HepG2 (cell line): ENCODE measurements around the gene SBNO2. TPM values are rescaled to one million over a fixed set of nuclear protein-coding genes. Genes with fewer than 3 reads are reported as not detected.

Experiments used
- ATAC-seq: fragments of 200-7000 bp; cut with Tn5 transposase; 3 replicates; pipeline ENCODE4 v1.9.1; 2020; ENCODE audit warnings: mild to moderate bottlenecking, moderate library complexity
- BruUV-seq: library from RNA; stranded (reverse); fragments of 400-500 nt; replicated peaks from 2 replicates; lab custom pipeline; 2021; lab: Mats Ljungman, UMichigan
- CTCF ChIA-PET: fragments of 300-600 bp; formaldehyde crosslinking; extraction: SDS; loops from one replicate; lab custom pipeline; 2021; ENCODE audit warnings: low total read pairs, inconsistent platforms, low intra/inter-chr PET ratio; lab: Yijun Ruan, JAX
- POLR2A ChIA-PET: fragments of 350-600 bp; sonication (Branson Sonifier 250); formaldehyde crosslinking; loops from one replicate; lab custom pipeline; 2020; ENCODE audit warnings: antibody characterized with exemption, inconsistent platforms; lab: Yijun Ruan, JAX
- DNase-seq: peaks from one replicate; pipeline ENCODE4 v3.0.0-alpha.2; 2015; ENCODE audit warnings: low spot score
- FAIRE-seq: peaks from 3 replicates; lab custom pipeline; 2011; peaks lifted over from hg19 to GRCh38; lab: Jason Lieb, UNC
- H2AFZ ChIP-seq: one replicate; pipeline ENCODE4 v1.6.1; 2011; ENCODE audit warnings: low read length, inconsistent platforms
- H3K27ac ChIP-seq: fragments of 300-600 bp; 3 replicates; pipeline ENCODE4 v1.8.0; 2011; ENCODE audit warnings: mixed run types, mild to moderate bottlenecking, mixed read lengths, low read length, inconsistent platforms; ENCODE audit not compliant: insufficient read depth; ENCODE audit errors: extremely low read length
- H3K27me3 ChIP-seq, 2 experiments: fragments of 200-600 bp in 1 of 2; 2 replicates in 1 of 2; 3 replicates in 1 of 2; pipeline versions ENCODE4 v1.6.0 to v1.8.0; 2011; ENCODE audit warnings: low read length in 2 of 2, mild to moderate bottlenecking in 2 of 2, moderate library complexity in 2 of 2, inconsistent platforms in 1 of 2; ENCODE audit not compliant: insufficient read depth in 2 of 2, control insufficient read depth in 1 of 2
- H3K36me3 ChIP-seq, 2 experiments: fragments of 200-600 bp in 1 of 2; replicated peaks in 1 of 2; 2 replicates in 1 of 2; 3 replicates in 1 of 2; pipeline versions ENCODE4 v1.5.1 to v1.8.0; 2011; ENCODE audit warnings: low read length in 2 of 2, inconsistent platforms in 1 of 2; ENCODE audit not compliant: insufficient read depth in 2 of 2, control insufficient read depth in 1 of 2
- H3K4me1 ChIP-seq: 2 replicates; pipeline ENCODE4 v1.5.1; 2012; ENCODE audit warnings: low read length, inconsistent platforms; ENCODE audit not compliant: insufficient read depth
- H3K4me2 ChIP-seq: 2 replicates; pipeline ENCODE4 v1.6.0; 2011; ENCODE audit warnings: low read depth, low read length, inconsistent platforms
- H3K4me3 ChIP-seq, 3 experiments: fragments of 200-600 bp in 1 of 3; sonication (generic), shearing (Covaris generic) in 1 of 3; replicated peaks in 1 of 3; 2 replicates each; pipeline ENCODE4 v1.5.1; 2011 to 2016; ENCODE audit warnings: low read length in 3 of 3, inconsistent platforms in 2 of 3, low read depth in 2 of 3, mild to moderate bottlenecking in 2 of 3, control low read depth in 1 of 3, mixed read lengths in 1 of 3; ENCODE audit not compliant: insufficient read depth in 1 of 3
- H3K79me2 ChIP-seq: one replicate; pipeline ENCODE4 v1.6.1; 2011; ENCODE audit warnings: low read length, inconsistent platforms; ENCODE audit not compliant: insufficient read depth
- H3K9ac ChIP-seq: 2 replicates; pipeline ENCODE4 v1.6.0; 2011; ENCODE audit warnings: mild to moderate bottlenecking, low read depth, low read length, inconsistent platforms; ENCODE audit not compliant: insufficient read depth
- H3K9me3 ChIP-seq: 2 replicates; pipeline ENCODE4 v1.5.1; 2012; ENCODE audit warnings: mild to moderate bottlenecking, low read length
- H4K20me1 ChIP-seq: 2 replicates; pipeline ENCODE4 v1.6.0; 2011; ENCODE audit warnings: inconsistent platforms, mild to moderate bottlenecking, low read length, moderate library complexity; ENCODE audit not compliant: insufficient read depth
- WGBS: methylation state at CpG from one replicate; pipeline ENCODE4 v1.1.6; 2017; ENCODE audit warnings: low lambda C conversion rate; 5-methylcytosine and 5-hydroxymethylcytosine counted together
- in situ Hi-C: cut with HindIII; loops from 2 replicates; pipeline ENCODE4 v1.10.0; 2017; ENCODE audit warnings: low pct_unique_long_range_greater_than_20kb; ENCODE audit not compliant: extremely low pct_ligation_motif_present
- intact Hi-C: fragments of 100-400 bp; cut with micrococcal nuclease; formaldehyde crosslinking; loops from one replicate; pipeline ENCODE4 v1.10.0; 2022; ENCODE audit not compliant: unreplicated experiment
- polyA plus RNA-seq, 8 experiments: library from polyadenylated mRNA; depleted of rRNA in 3 of 8; stranded (reverse) in 7 of 8; unstranded in 1 of 8; fragments of >200 nt; fragmentation: Illumina TruSeq in 4 of 8; extraction: Trizol in 4 of 8; gene quantifications; 2 replicates each; pipeline versions ENCODE4 v1.2.1 to v1.2.3, GENCODE V29; 2011 to 2016; ENCODE audit warnings: low read depth in 4 of 8, missing spikeins in 1 of 8, mixed read lengths in 1 of 8; ENCODE audit not compliant: insufficient read depth in 1 of 8
- total RNA-seq, 5 experiments: library from RNA; depleted of rRNA; stranded (reverse); fragments of >200 nt; fragmentation: Illumina TruSeq; extraction: Trizol; gene quantifications; 2 replicates each; pipeline ENCODE4 v1.2.3, GENCODE V29; 2016; ENCODE audit warnings: low read depth in 1 of 5
- TF ChIP-seq, protein P1 (sequence below), 2 experiments: IDR thresholded peaks; 2 replicates each; pipeline ENCODE4 v1.6.1; 2011 to 2012; ENCODE audit warnings: low read length in 2 of 2, borderline replicate concordance in 1 of 2, low read depth in 1 of 2, mild to moderate bottlenecking in 1 of 2, moderate library complexity in 1 of 2
- TF ChIP-seq, protein P2 (sequence below), 2 experiments: fragments of 450-650 bp in 1 of 2; sonication (generic) in 1 of 2; formaldehyde crosslinking in 1 of 2; IDR thresholded peaks; 2 replicates each; pipeline versions ENCODE4 v1.6.1 to v1.8.0; 2016 to 2022; ENCODE audit warnings: antibody characterized with exemption in 1 of 2, mild to moderate bottlenecking in 1 of 2, missing genetic modification reagents in 1 of 2
- TF ChIP-seq, protein P3 (sequence below): sonication (generic); formaldehyde crosslinking; IDR thresholded peaks from 2 replicates; pipeline ENCODE4 v1.4.0; 2020; ENCODE audit warnings: missing genetic modification reagents

The SBNO2 gene
- total and polyA plus RNA-seq, 2 of the 13 experiments (the other 11 are each of a cell fraction or from before 2014, with no cell fraction given), result 8.6 to 10.4 TPM

DNA sequence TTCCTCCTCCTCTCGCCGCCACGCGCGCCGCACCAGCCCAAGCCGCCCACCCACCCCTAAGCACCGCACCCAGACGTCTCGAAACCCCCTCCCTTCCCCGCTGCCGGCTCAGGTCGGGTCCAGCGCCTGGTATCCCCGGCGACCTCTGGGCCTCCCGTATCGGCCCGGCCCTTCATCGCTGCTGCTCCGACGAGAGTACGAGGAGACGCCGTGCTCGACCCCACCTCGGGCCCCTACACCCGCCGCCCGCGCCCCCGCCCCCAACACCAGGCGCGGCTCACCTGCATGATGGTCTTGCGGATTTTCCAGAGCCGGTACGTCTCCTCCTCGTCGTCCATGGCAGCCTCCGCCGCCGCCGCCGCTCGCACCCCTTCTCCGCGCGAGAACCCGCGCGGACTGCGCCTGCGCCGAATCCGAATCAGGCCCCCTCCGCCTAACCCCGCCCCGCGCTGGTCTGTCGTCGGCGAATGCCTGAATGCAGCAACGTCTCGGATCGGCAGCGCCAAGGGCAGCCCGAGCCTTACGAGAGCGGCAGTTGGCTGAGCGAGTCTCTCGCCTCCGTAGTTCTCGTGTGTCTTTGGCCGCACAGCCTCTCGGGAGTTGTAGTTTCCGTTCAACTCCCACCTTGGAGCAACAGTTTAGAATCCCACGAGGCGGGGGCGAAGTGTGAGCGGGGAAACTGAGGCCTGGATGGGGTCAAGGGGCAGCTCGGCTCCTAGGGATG, 78.9 kb downstream of the SBNO2 start, which contains the start of gene POLR2E (continued):
- TF ChIP-seq, protein P1, sequence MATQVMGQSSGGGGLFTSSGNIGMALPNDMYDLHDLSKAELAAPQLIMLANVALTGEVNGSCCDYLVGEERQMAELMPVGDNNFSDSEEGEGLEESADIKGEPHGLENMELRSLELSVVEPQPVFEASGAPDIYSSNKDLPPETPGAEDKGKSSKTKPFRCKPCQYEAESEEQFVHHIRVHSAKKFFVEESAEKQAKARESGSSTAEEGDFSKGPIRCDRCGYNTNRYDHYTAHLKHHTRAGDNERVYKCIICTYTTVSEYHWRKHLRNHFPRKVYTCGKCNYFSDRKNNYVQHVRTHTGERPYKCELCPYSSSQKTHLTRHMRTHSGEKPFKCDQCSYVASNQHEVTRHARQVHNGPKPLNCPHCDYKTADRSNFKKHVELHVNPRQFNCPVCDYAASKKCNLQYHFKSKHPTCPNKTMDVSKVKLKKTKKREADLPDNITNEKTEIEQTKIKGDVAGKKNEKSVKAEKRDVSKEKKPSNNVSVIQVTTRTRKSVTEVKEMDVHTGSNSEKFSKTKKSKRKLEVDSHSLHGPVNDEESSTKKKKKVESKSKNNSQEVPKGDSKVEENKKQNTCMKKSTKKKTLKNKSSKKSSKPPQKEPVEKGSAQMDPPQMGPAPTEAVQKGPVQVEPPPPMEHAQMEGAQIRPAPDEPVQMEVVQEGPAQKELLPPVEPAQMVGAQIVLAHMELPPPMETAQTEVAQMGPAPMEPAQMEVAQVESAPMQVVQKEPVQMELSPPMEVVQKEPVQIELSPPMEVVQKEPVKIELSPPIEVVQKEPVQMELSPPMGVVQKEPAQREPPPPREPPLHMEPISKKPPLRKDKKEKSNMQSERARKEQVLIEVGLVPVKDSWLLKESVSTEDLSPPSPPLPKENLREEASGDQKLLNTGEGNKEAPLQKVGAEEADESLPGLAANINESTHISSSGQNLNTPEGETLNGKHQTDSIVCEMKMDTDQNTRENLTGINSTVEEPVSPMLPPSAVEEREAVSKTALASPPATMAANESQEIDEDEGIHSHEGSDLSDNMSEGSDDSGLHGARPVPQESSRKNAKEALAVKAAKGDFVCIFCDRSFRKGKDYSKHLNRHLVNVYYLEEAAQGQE (IDR thresholded peaks at IDR 0.05; ENCODE audit: borderline replicate concordance in 1 of 2, low read depth in 1 of 2, low read length in 2 of 2), result no peak; a peak in 1 of 4 replicates
- TF ChIP-seq, all 625 proteins: peak for 171

DNA sequence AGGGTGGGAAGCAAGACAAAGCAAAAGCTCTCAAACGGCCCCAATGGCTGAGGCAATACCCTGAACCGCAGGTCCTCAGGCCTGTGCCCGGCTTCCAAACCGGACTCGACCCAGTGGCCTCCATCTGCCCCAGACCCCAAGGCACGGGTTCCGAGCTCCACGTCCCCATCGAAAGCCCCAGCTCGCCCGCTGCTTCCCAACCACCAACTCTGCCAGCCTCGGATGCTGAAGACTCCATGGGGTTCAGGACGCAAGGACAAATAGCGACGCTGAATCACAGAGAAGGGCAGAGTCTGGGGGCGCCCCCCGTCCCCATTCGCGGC, 79.5 kb downstream of the SBNO2 start:
- Histone ChIP-seq H3K4me3 (peak overlapping the region; percentile 91 to 99 (median 97)), H4K20me1 (peaks cover 16% of the 10 kb centered on the region), H3K79me2 (peaks cover 30% of the 10 kb centered on the region), H2AFZ (no peak overlapping the region), H3K9ac (peak overlapping the region; percentile 92), H3K4me2 (peak overlapping the region; percentile 89), H3K36me3 (peaks cover 9 to 22% of the 10 kb centered on the region in 2 experiments), H3K9me3 (no peaks in the 10 kb centered on the region), H3K4me1 (peaks cover 49% of the 10 kb centered on the region), H3K27me3 (no peaks in the 10 kb centered on the region; a peak in 1 of 5 replicates), H3K27ac (peak overlapping the region; percentile 57)
- WGBS, result 0% methylated on average over 3 of the region's 19 CpGs
- in situ Hi-C loops, result no loop called here
- intact Hi-C loops, result no loop called here
- ChIA-PET POLR2A (interaction anchor here (1.1 to 2.6 kb wide), 7 partner anchors 8 to 68 kb away, joined by 3 to 9 read pairs (median 4); partner anchors contain the start of gene CNN2), CTCF (no interaction called here)
- FAIRE-seq (no peak), ATAC-seq (no peak), DNase-seq (no peak)
- BruUV-seq, result TSS peak; percentile 58
- TF ChIP-seq, protein P2, sequence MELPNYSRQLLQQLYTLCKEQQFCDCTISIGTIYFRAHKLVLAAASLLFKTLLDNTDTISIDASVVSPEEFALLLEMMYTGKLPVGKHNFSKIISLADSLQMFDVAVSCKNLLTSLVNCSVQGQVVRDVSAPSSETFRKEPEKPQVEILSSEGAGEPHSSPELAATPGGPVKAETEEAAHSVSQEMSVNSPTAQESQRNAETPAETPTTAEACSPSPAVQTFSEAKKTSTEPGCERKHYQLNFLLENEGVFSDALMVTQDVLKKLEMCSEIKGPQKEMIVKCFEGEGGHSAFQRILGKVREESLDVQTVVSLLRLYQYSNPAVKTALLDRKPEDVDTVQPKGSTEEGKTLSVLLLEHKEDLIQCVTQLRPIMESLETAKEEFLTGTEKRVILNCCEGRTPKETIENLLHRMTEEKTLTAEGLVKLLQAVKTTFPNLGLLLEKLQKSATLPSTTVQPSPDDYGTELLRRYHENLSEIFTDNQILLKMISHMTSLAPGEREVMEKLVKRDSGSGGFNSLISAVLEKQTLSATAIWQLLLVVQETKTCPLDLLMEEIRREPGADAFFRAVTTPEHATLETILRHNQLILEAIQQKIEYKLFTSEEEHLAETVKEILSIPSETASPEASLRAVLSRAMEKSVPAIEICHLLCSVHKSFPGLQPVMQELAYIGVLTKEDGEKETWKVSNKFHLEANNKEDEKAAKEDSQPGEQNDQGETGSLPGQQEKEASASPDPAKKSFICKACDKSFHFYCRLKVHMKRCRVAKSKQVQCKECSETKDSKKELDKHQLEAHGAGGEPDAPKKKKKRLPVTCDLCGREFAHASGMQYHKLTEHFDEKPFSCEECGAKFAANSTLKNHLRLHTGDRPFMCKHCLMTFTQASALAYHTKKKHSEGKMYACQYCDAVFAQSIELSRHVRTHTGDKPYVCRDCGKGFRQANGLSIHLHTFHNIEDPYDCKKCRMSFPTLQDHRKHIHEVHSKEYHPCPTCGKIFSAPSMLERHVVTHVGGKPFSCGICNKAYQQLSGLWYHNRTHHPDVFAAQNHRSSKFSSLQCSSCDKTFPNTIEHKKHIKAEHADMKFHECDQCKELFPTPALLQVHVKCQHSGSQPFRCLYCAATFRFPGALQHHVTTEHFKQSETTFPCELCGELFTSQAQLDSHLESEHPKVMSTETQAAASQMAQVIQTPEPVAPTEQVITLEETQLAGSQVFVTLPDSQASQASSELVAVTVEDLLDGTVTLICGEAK (IDR thresholded peaks at IDR 0.05), result no peak
- TF ChIP-seq, protein P2 (CRISPR knock-in tag; IDR thresholded peaks at IDR 0.05), result no peak
- TF ChIP-seq, protein P3, sequence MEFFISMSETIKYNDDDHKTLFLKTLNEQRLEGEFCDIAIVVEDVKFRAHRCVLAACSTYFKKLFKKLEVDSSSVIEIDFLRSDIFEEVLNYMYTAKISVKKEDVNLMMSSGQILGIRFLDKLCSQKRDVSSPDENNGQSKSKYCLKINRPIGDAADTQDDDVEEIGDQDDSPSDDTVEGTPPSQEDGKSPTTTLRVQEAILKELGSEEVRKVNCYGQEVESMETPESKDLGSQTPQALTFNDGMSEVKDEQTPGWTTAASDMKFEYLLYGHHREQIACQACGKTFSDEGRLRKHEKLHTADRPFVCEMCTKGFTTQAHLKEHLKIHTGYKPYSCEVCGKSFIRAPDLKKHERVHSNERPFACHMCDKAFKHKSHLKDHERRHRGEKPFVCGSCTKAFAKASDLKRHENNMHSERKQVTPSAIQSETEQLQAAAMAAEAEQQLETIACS (CRISPR knock-in tag), result no peak
